Activated naive CD4-positive, alpha-beta T cell treated with anti-CD3 and anti-CD28 coated beads, Interleukin-2, amount 50 U/mL, for 24 hours (primary cell): ENCODE results near the gene RSF1.
"Not testable (repeated sequence)": the region's sequence is repeated elsewhere in the genome, so short reads cannot be mapped to it uniquely, and the experiment has no call there.

ENCODE experiments used
- H3K27ac Mint-ChIP-seq: one replicate; pipeline ENCODE4 v1.8.0; 2021; ENCODE audit warnings: mild to moderate bottlenecking, mixed read lengths
- H3K27me3 Mint-ChIP-seq: one replicate; pipeline ENCODE4 v1.8.0; 2021; ENCODE audit warnings: mixed read lengths
- H3K36me3 Mint-ChIP-seq: one replicate; pipeline ENCODE4 v1.8.0; 2021; ENCODE audit warnings: mixed read lengths
- H3K4me1 Mint-ChIP-seq: one replicate; pipeline ENCODE4 v1.8.0; 2021; ENCODE audit warnings: mixed read lengths
- H3K4me3 Mint-ChIP-seq: one replicate; pipeline ENCODE4 v1.8.0; 2021; ENCODE audit warnings: mild to moderate bottlenecking, mixed read lengths
- H3K9me3 Mint-ChIP-seq: one replicate; pipeline ENCODE4 v1.8.0; 2021; ENCODE audit warnings: mixed read lengths

The RSF1 gene

GRCh38 chr11:77647654-77648305, 172.7 kb downstream of the RSF1 start:
- Mint-ChIP-seq H3K4me1 (no peaks in the 10 kb centered on the region), H3K36me3 (no peaks in the 10 kb centered on the region), H3K4me3 (no peak overlapping the region), H3K9me3 (no peaks in the 10 kb centered on the region), H3K27ac (no peak overlapping the region), H3K27me3 (peaks cover 6% of the 10 kb centered on the region)

GRCh38 chr11:77644887-77645286, 175.6 kb downstream of the RSF1 start:
- H3K9me3 Mint-ChIP-seq, result no peaks in the 10 kb centered on the region
- no peak overlapping the region for H3K4me3 Mint-ChIP-seq
- H3K36me3 Mint-ChIP-seq, result peaks cover 3% of the 10 kb centered on the region
- H3K27me3 Mint-ChIP-seq, result peaks cover 6% of the 10 kb centered on the region
- H3K4me1 Mint-ChIP-seq, result no peaks in the 10 kb centered on the region
- H3K27ac Mint-ChIP-seq, result no peak overlapping the region

GRCh38 chr11:77642228-77642627, 178.3 kb downstream of the RSF1 start:
- H3K27me3 Mint-ChIP-seq, result peaks cover 6% of the 10 kb centered on the region
- no peaks in the 10 kb centered on the region for H3K9me3 Mint-ChIP-seq
- H3K4me3 Mint-ChIP-seq, result no peak overlapping the region
- H3K27ac Mint-ChIP-seq, result no peak overlapping the region
- peaks cover 6% of the 10 kb centered on the region for H3K4me1 Mint-ChIP-seq
- H3K36me3 Mint-ChIP-seq, result peaks cover 5% of the 10 kb centered on the region

GRCh38 chr11:77637345-77638165, 183.0 kb downstream of the RSF1 start, which contains the start of gene CLNS1A:
Gene CLNS1A (minus strand): TSS chr11:77637794. CDS start chr11:77637714, 80 bp downstream.
- no peaks in the 10 kb centered on the region for H3K27me3 Mint-ChIP-seq
- H3K36me3 Mint-ChIP-seq, result peaks cover 13% of the 10 kb centered on the region
- peak within 1 kb of the TSS; percentile 94 for H3K4me3 Mint-ChIP-seq
- peak within 1 kb of the TSS; percentile 94 for H3K27ac Mint-ChIP-seq
- H3K4me1 Mint-ChIP-seq, result peaks cover 39% of the 10 kb centered on the region
- H3K9me3 Mint-ChIP-seq, result no peaks in the 10 kb centered on the region

GRCh38 chr11:77636731-77637344, 183.7 kb downstream of the RSF1 start:
- peak overlapping the region; percentile 94 for H3K4me3 Mint-ChIP-seq
- H3K36me3 Mint-ChIP-seq, result peaks cover 13% of the 10 kb centered on the region
- H3K27me3 Mint-ChIP-seq, result no peaks in the 10 kb centered on the region
- H3K27ac Mint-ChIP-seq, result peak overlapping the region; percentile 69
- no peaks in the 10 kb centered on the region for H3K9me3 Mint-ChIP-seq
- peaks cover 42% of the 10 kb centered on the region for H3K4me1 Mint-ChIP-seq

- Mint-ChIP-seq H3K36me3 (peaks cover 14% of the 10 kb centered on the region), H3K27ac (peak overlapping the region; percentile 74), H3K4me1 (peaks cover 56% of the 10 kb centered on the region)
- H3K27me3 Mint-ChIP-seq, H3K9me3 Mint-ChIP-seq, H3K4me3 Mint-ChIP-seq: not testable (repeated sequence)
These were observed 186.6 kb downstream of the RSF1 start for GRCh38 chr11:77633926-77634325.

- Mint-ChIP-seq H3K36me3 (peaks cover 16% of the 10 kb centered on the region), H3K9me3 (no peaks in the 10 kb centered on the region), H3K4me1 (peaks cover 34% of the 10 kb centered on the region), H3K27ac (no peak overlapping the region), H3K27me3 (no peaks in the 10 kb centered on the region), H3K4me3 (no peak overlapping the region)
These were observed 190.3 kb downstream of the RSF1 start for GRCh38 chr11:77630157-77630710.

GRCh38 chr11:77619576-77620198, 200.8 kb downstream of the RSF1 start:
- Mint-ChIP-seq H3K36me3 (peaks cover 10% of the 10 kb centered on the region), H3K27me3 (no peaks in the 10 kb centered on the region), H3K4me1 (no peaks in the 10 kb centered on the region), H3K4me3 (no peak overlapping the region), H3K27ac (no peak overlapping the region), H3K9me3 (no peaks in the 10 kb centered on the region)

- H3K4me1 Mint-ChIP-seq, result no peaks in the 10 kb centered on the region
- no peaks in the 10 kb centered on the region for H3K9me3 Mint-ChIP-seq
- H3K4me3 Mint-ChIP-seq, result no peak overlapping the region
- H3K36me3 Mint-ChIP-seq, result peaks cover 12% of the 10 kb centered on the region
- no peaks in the 10 kb centered on the region for H3K27me3 Mint-ChIP-seq
- no peak overlapping the region for H3K27ac Mint-ChIP-seq
These were observed 202.6 kb downstream of the RSF1 start for GRCh38 chr11:77617892-77618291.

GRCh38 chr11:77611921-77612320, 208.6 kb downstream of the RSF1 start:
- Mint-ChIP-seq H3K4me1 (no peaks in the 10 kb centered on the region), H3K9me3 (no peaks in the 10 kb centered on the region), H3K36me3 (peaks cover 21% of the 10 kb centered on the region), H3K27ac (peak overlapping the region; percentile 63), H3K4me3 (no peak overlapping the region), H3K27me3 (no peaks in the 10 kb centered on the region)
